Kidney glomerular epithelial cell (primary cell): ENCODE measurements around the gene EPHA6.
"Not testable (repeated sequence)": the region's sequence is repeated elsewhere in the genome, so short reads cannot be mapped to it uniquely, and the experiment has no call there.

Experiments used
- DNase-seq: peaks from one replicate; lab custom pipeline; 2025; lab: John Stamatoyannopoulos, UW

Gene EPHA6

DNA sequence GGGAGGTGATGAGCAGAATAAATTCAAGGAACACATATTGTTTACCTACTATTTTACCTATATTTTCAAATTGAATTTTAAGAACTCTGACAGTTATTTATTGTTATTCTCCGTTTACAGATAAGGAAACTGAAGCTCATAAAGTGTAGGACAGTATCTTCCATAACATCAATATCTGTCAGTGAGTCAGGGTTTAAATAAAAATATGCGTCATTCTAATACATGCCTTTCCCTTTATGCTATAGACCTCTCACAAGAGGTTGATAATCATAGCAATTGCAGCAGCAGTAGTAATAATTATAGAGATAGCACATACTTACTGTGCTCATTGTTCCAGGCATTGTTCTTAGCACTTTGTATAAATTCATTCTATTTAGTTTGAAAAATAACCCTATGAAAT, 101.1 kb downstream of the EPHA6 start:
- DNase-seq: no peak

GRCh38 chr3:96931119-96931862, 116.9 kb downstream of the EPHA6 start:
- no peak for DNase-seq

- not testable (repeated sequence) for DNase-seq
Measured at GRCh38 chr3:96942131-96942530, 127.7 kb downstream of the EPHA6 start.

DNA sequence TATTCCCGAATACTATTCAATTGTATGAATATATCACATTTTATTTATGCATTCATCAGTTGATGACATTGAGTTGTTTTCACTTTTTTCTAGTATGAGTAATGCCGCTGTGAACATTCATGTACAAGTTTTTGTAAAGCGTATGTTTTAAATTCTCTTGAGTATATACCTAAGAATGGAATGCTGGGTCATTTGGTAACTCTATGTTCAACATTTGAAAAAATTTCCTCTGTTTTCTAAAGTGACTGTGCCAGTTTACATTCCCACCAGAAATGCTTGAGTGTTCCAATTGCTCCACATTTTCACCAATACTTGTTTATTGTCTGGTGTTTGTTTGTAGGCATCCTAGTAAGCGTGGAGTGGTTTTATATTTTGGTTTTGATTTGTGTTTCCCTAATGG, 144.5 kb downstream of the EPHA6 start:
- no peak for DNase-seq

- no peak for DNase-seq
Measured at GRCh38 chr3:96959474-96959873, 145.1 kb downstream of the EPHA6 start.

DNA sequence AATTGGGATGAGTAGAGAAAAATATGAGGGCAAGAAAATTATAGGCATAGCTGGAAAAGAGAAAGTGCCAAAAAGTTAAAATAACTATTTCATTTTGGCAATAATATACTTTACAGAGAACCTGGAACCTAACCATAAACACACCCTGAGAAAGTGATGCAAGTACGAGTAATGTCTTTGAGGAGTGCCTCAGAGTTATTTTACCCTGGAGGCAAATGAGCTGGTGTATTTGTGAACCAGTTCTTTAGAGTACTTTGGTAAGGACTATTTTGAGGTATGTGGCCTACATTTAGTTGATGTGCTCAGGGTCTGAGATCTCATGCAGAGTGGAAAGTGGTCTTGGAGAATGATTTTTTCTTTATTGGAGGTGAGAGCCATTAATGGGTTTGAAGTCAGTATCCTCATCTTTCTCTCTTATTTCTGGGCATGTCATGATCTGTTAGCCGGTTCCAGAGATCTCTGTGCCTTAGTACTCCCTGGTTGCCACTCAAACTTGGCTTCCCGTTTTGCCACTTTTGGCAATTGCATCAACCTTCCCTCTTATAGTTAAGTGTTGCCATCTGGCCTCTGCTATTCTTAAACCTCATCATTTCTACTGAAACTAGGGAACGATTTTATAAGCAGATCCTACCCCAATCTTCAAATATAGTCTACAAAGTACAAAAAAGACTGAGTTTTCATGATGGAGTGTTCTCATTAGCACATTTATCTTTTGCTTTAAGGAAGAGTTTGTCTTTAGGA, 145.7 kb downstream of the EPHA6 start:
- no peak for DNase-seq

GRCh38 chr3:96960661-96961330, 146.4 kb downstream of the EPHA6 start:
- DNase-seq: no peak

DNA sequence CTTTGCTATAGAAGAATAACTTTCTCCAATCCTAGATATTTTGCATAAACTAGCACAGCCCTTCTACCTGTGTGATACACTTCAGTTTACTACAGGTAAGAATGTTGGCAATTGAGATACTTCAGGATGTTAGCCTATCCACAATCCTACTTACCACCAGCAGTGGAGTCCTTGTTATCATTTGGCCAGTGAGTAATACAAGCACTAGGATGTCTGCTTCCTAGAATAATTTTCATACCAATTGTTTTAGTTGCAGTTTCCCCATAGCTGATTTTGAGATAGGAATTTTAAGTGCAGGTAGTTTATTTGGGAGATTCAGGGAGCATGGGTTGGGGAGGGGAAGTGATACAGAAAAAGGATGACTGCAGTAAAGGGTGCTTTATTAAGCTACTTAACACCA, 147.2 kb downstream of the EPHA6 start:
- no peak for DNase-seq

GRCh38 chr3:96966181-96966929, 152.0 kb downstream of the EPHA6 start:
- DNase-seq: no peak

- peak; percentile 22 for DNase-seq
Measured at GRCh38 chr3:96970211-96970610, 155.8 kb downstream of the EPHA6 start.

GRCh38 chr3:96977671-96978070, 163.3 kb downstream of the EPHA6 start:
- no peak for DNase-seq

DNA sequence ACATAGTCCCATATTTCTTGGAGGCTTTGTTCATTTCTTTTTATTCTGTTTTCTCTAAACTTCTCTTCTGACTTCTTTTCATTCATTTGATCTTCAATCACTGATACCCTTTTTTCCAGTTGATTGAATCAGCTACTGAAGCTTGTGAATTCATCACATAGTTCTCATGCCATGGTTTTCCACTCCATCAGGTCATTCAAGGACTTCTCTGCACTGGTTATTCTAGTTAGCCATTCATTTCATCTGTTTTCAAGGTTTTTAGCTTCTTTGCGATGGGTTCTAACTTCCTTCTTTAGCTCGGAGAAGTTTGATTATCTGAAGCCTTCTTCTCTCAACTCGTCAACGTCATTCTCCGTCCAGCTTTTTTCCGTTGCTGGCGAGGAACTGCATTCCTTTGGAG, 169.3 kb downstream of the EPHA6 start:
- DNase-seq: peak; percentile 4

- no peak for DNase-seq
Measured at GRCh38 chr3:96986241-96986640, 171.8 kb downstream of the EPHA6 start.

- DNase-seq: no peak
Measured at GRCh38 chr3:96991231-96991630, 176.8 kb downstream of the EPHA6 start.

DNA sequence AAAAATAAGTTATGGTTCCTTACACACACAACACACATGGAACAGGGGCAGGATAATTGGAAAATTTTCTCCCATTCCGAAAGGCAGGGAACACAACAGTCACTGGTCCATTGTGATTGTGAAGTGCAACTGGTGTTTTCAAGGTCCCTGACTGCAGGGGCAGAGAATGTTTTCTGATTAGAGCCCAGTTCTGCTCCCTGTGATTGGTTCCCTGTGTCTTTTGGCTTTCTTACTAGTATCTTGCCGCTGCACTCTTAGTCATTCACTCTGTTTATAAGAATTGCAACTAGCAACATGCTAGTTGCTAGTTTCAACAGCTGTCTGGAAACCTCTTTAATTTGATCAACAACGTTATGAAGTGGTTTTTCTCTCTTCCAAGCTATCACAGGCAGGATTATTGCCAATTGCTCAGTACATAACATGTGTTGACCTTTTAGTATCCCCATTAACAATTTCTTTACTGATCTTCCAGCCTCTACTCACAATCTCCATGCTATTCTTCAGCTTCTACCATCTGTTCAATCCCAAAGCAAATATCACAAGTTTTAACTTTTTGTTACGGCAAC, 177.5 kb downstream of the EPHA6 start:
- DNase-seq: no peak

GRCh38 chr3:96994988-96995387, 180.6 kb downstream of the EPHA6 start:
- no peak for DNase-seq

DNA sequence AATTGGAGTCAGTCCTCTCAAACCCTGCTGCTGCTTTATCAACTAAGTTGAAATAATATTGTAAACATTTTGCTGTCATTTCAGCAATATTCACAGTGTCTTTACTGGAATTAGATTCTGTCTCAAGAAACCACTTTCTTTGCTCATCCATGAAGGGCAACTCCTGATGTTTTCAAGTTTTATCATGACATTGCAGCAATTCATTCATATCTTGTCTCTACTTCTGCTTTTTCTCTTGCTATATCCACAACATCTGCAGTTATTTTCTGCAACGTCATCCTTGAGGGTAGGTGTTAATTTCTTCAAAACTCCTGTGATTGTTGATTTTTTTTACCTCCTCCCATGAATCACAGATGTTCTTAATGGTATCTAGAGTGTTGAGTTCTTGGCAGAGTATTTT, 181.6 kb downstream of the EPHA6 start:
- DNase-seq: no peak

- no peak for DNase-seq
Measured at GRCh38 chr3:97001611-97002010, 187.2 kb downstream of the EPHA6 start.

- DNase-seq: no peak
Measured at GRCh38 chr3:97009427-97010019, 195.1 kb downstream of the EPHA6 start.

GRCh38 chr3:97010881-97011657, 196.7 kb downstream of the EPHA6 start:
- no peak for DNase-seq

GRCh38 chr3:97021778-97022177, 207.4 kb downstream of the EPHA6 start:
- DNase-seq: no peak
